Lung (tissue), 12 donors: ENCODE results near the gene CERK. TPM values are rescaled to one million over a fixed set of nuclear protein-coding genes. Genes with fewer than 3 reads are reported as not detected.
A peak's percentile ranks its signal among the peaks of the same experiment; 100 is the strongest.

Experiments
- ATAC-seq: fragments of 200-7000 bp; cut with Tn5 transposase; one replicate; pipeline ENCODE4 v1.9.1; 2020; ENCODE audit warnings: moderate number of reproducible peaks; ENCODE audit not compliant: insufficient read depth, low FRiP score
- DNase-seq, 3 donors: peaks; one replicate each; pipeline ENCODE4 v3.0.0-alpha.2; 2013 to 2017
- H3K27ac ChIP-seq, 2 donors: one replicate each; pipeline ENCODE4 v1.5.1; 2013; ENCODE audit warnings: mild to moderate bottlenecking in 2 of 2, moderate library complexity in 2 of 2, control low read depth in 1 of 2, inconsistent platforms in 1 of 2, low read depth in 1 of 2, low read length in 1 of 2
- H3K27me3 ChIP-seq, 3 donors: one replicate each; pipeline ENCODE4 v1.5.1; 2013; ENCODE audit warnings: low read length in 2 of 3; ENCODE audit not compliant: control insufficient read depth in 3 of 3, insufficient read depth in 3 of 3
- H3K36me3 ChIP-seq, 4 donors: one replicate each; pipeline ENCODE4 v1.5.1; 2013; ENCODE audit warnings: low read length in 4 of 4, mild to moderate bottlenecking in 1 of 4, moderate library complexity in 1 of 4; ENCODE audit not compliant: control insufficient read depth in 4 of 4, insufficient read depth in 4 of 4
- H3K4me1 ChIP-seq, 5 donors: one replicate each; pipeline ENCODE4 v1.5.1; 2013; ENCODE audit warnings: low read length in 5 of 5, mild to moderate bottlenecking in 2 of 5, moderate library complexity in 1 of 5; ENCODE audit not compliant: control insufficient read depth in 5 of 5, insufficient read depth in 5 of 5
- H3K4me3 ChIP-seq: one replicate; pipeline ENCODE4 v1.5.1; 2013; ENCODE audit warnings: mild to moderate bottlenecking, control low read depth, moderate library complexity
- H3K9ac ChIP-seq, 2 donors: one replicate each; pipeline ENCODE4 v1.5.1; 2013; ENCODE audit warnings: low read length in 2 of 2, control low read depth in 1 of 2; ENCODE audit not compliant: insufficient read depth in 1 of 2
- H3K9me3 ChIP-seq, 4 donors: one replicate each; pipeline ENCODE4 v1.5.1; 2013; ENCODE audit warnings: low read length in 3 of 4, mild to moderate bottlenecking in 1 of 4, moderate library complexity in 1 of 4; ENCODE audit not compliant: control insufficient read depth in 4 of 4, insufficient read depth in 3 of 4
- WGBS, 2 donors: extraction: QIAGEN DNeasy Blood & Tissue Kit; methylation state at CpG; one replicate each; pipeline ENCODE4 v1.1.7; 2013; 5-methylcytosine and 5-hydroxymethylcytosine counted together
- polyA plus RNA-seq, 2 donors: library from polyadenylated mRNA; stranded (reverse); fragments of 200-250 nt; gene quantifications; one replicate each; pipeline ENCODE4 v1.2.1, GENCODE V29; 2013
- total RNA-seq, 2 donors: library from RNA; depleted of rRNA in 1 of 2; stranded (reverse); fragments of >200 nt in 1 of 2; gene quantifications; one replicate each; pipeline ENCODE4 v1.2.1, GENCODE V29; 2014 to 2021
- TF ChIP-seq, protein P1 (sequence below): IDR thresholded peaks from 2 replicates; pipeline ENCODE4 v1.5.1; 2012; ENCODE audit warnings: mild to moderate bottlenecking; ENCODE audit errors: control extremely low read depth, extremely low read depth
- donor health status: control.
- donor health status: control.
- donor health status: Bipolar disorder and iron deficiency.
- donor health status: healthy.
- donor health status: DM: yes; HTN: yes; CAD: no.

The CERK gene
- total and polyA plus RNA-seq, 4 donors: 12.1 to 36.2 (median 31.7) TPM

DNA sequence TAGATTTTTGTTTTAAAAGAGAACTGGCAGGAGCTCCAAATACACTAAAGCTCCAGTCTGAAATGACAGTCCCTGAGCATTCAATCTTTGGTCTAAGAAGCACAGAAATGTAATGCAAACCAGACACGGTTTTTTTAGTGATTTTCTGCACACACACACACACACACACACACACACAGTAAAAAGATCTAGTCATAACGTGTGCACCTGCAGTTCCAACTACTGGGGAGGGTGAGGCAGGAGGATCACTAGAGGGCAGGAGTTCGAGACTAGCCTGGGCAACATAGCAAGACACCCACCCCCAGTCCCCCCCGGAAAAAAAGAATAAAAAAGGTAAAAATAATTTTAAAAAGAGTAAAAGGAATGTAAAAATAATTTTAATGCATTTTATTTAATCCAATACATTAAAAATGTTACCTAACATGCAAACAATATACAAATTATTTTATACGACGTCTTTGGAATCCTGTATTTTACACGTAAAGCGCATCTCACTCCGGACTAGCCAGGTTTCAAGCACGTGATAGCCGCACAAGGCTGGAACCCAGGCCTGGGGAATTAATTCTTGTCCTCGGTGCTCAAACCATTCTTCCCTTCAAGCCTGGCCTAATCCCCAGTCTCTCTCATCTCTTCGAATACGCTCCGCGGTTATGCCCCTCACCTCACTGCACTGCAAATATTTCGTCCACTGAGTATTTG lies 23.6 kb upstream of the CERK start:
- WGBS, 2 donors: 6% methylated on average over 17 of the region's 17 CpGs
- DNase-seq (no peak), ATAC-seq (no peak)
- peaks cover 0 to 4% (median 0%) of the 10 kb centered on the region in 4 donors for H3K36me3 ChIP-seq
- no peaks in the 10 kb centered on the region for H3K27me3 ChIP-seq
- no peaks in the 10 kb centered on the region for H3K9me3 ChIP-seq
- peaks cover 4 to 21% (median 9%) of the 10 kb centered on the region in 5 donors for H3K4me1 ChIP-seq
- TF ChIP-seq, protein P1, sequence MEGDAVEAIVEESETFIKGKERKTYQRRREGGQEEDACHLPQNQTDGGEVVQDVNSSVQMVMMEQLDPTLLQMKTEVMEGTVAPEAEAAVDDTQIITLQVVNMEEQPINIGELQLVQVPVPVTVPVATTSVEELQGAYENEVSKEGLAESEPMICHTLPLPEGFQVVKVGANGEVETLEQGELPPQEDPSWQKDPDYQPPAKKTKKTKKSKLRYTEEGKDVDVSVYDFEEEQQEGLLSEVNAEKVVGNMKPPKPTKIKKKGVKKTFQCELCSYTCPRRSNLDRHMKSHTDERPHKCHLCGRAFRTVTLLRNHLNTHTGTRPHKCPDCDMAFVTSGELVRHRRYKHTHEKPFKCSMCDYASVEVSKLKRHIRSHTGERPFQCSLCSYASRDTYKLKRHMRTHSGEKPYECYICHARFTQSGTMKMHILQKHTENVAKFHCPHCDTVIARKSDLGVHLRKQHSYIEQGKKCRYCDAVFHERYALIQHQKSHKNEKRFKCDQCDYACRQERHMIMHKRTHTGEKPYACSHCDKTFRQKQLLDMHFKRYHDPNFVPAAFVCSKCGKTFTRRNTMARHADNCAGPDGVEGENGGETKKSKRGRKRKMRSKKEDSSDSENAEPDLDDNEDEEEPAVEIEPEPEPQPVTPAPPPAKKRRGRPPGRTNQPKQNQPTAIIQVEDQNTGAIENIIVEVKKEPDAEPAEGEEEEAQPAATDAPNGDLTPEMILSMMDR: no peak
- H3K27ac ChIP-seq: peak overlapping the region; percentile 83 to 95
- peak overlapping the region; percentile 86 for H3K4me3 ChIP-seq
- peak overlapping the region; percentile 92 to 96 for H3K9ac ChIP-seq

DNA sequence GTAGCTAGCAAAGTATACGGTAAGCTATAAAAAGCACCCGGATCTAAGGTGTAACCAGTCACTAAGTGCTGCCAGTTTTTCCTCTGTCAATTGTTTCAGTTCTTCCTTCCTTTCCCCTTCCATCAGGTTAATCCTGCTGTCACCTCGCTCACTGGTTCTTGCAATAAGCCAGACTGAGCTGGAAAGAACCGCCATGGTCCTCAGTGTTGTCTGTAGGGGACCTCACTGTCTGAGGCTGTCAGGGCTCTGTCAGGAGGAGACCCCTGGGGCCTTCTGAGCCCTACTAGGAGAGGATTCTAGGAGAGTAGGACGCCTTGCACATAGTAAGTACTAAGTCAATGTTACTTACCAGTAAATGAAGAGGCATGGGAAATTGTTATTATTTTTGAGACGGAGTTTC lies 23.0 kb upstream of the CERK start:
- no peak overlapping the region for H3K27ac ChIP-seq
- 84 to 86% methylated on average over 6 of the region's 6 CpGs for WGBS, 2 donors
- H3K4me3 ChIP-seq: no peak overlapping the region

DNA sequence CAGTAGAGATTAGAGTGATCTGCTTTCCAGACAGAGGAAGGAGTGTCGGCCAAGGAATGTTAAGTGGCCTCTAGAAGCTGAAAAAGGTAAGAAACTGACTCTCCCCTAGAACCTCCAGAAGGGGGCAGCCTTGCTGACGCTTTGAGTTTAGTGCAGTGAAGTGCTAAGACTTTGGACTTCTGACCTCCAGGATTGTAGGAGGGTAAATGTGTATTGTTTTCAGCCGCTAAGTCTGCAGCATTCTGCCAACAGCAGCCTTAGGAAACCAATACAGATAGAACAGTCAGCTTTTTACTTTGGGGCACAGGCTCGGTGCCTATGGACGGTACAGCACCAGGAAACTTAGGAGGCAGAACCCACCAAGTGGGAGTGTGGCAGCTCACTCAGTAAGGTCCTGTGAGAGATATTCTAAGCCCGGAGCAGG lies 20.8 kb upstream of the CERK start:
- peaks cover 0 to 4% (median 0%) of the 10 kb centered on the region in 4 donors for H3K36me3 ChIP-seq
- TF ChIP-seq, protein P1: peak; percentile 60
- H3K9ac ChIP-seq: no peak overlapping the region
- H3K4me3 ChIP-seq: no peak overlapping the region
- no peaks in the 10 kb centered on the region for H3K9me3 ChIP-seq
- peaks cover 4 to 27% (median 12%) of the 10 kb centered on the region in 5 donors for H3K4me1 ChIP-seq
- ATAC-seq (no peak), DNase-seq (peak; percentile 66 to 79 (median 69))
- H3K27ac ChIP-seq: peak overlapping the region in 1 of 2 donors; percentile 64
- WGBS, 2 donors: 39 to 49% methylated on average over 6 of the region's 6 CpGs
- no peaks in the 10 kb centered on the region for H3K27me3 ChIP-seq

More for the DNA sequence above, 23.0 kb upstream of the CERK start:
- Histone ChIP-seq H3K36me3 (peaks cover 0 to 4% (median 0%) of the 10 kb centered on the region in 4 donors), H3K9me3 (no peaks in the 10 kb centered on the region), H3K4me1 (peaks cover 4 to 21% (median 9%) of the 10 kb centered on the region in 5 donors), H3K27me3 (no peaks in the 10 kb centered on the region), H3K9ac (peak overlapping the region in 1 of 2 donors; percentile 96)
- TF ChIP-seq, protein P1: no peak
- DNase-seq (no peak), ATAC-seq (no peak)
